ENCODE data around the gene PATE1.

GRCh38 chr11:125728969-125729368 lies 17.1 kb upstream of the PATE1 start:
- no peak for TF ChIP-seq CTCF (IDR thresholded peaks at IDR 0.05)
- no peak for TF ChIP-seq POLR2A (IDR thresholded peaks at IDR 0.05)

All from right lobe of liver (tissue), 4 donors.